Measurements from ENCODE around the gene GRK5.
A peak's percentile ranks its signal among the peaks of the same experiment; 100 is the strongest.

GRK5 gene

DNA sequence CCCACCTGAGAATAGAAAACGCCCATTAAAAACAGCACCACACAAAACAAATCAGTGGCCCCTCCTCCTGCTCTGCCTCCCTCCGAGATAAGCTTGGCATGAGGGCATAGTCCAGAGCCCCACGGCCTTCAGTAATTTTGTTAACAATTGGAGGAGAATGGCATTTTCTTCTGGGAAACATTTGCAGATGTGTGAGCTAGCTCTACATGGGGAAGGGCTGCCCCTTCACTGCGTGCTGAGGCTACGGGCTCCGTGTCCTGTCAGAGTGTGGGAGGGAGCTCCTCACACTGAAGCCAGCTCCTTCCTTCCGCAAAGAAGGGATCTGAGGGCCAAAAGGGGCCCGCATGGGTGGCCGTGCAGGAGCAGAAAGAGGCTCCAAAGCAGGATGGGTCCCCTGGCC is 15.2 kb downstream of the GRK5 start:
- TF ChIP-seq GATA2 (IDR thresholded peaks at IDR 0.05; ENCODE audit: low read depth, low read length) = peak; percentile 73
- TF ChIP-seq GATA3 (IDR thresholded peaks at IDR 0.05; ENCODE audit: low read depth, low read length) = no peak

DNA sequence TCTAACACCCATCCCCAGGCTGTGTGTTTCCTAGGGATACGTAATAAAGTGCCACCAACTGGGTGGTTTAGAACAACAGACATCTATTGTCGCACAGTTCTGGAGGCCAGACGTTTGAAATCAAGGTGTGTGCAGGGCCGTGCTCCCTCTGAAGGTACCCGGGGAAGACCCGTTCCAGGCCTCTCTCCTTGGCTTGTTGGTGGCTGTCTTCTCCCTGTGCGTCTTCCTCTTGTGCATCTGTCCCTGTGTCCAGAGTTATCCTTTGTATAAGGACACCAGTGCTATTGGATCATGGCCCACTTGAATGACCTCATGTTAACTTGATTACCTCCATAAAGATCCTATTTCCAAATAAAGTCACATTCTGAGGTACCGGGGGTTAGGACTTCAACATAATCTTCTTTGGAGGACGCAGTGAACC is 15.6 kb downstream of the GRK5 start:
- no peak for TF ChIP-seq GATA3 (IDR thresholded peaks at IDR 0.05; ENCODE audit: low read depth, low read length)

DNA sequence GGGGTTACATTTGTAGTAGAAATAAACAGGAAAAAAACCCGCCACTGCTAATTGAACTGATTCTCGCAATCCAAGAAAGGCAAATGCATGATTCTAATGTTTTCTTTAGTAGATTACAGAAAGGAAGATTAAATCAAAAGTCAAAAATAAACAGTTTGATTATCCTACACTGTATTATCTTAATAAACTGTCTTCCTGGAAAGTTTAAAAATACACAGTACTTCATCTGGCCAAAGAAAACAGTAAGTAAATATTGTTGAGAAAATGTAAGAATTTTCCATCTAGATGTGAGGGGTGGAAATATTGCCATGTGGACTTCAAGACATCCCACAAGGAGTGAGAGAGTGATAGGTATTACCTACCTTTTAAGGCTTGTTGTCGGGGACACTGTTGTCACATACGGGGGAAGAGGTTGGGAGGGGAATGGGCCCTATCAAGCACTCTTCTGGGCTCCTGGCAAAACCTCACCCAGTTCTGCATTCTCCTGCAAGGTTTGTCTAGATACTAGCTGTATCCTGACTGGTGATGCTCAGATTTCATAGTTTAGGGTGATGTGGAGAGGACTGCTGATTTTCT is 17.8 kb downstream of the GRK5 start:
- TF ChIP-seq GATA3 (IDR thresholded peaks at IDR 0.05; ENCODE audit: low read depth, low read length) (no peak), GATA2 (IDR thresholded peaks at IDR 0.05; ENCODE audit: low read depth, low read length) (no peak)

DNA sequence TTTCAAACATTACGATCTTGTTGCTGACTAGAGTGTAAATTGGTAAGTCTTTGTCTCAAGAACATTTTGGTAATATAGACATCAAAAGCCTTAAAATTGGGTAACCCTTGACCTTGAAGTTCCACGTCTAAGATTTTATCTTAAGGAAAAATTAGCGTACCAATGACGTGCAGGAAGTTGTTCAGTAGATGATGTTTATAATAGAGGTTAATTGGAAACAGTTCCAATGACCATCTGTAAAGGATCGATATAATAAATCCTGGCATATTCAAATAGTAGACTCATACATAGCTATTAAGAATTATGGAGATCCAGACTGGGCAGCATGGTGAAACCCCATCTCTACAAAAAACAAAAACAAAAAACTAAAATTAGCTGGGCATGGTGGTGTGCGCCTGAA is 20.5 kb downstream of the GRK5 start:
- TF ChIP-seq GATA2 (IDR thresholded peaks at IDR 0.05; ENCODE audit: low read depth, low read length) = no peak
- TF ChIP-seq GATA3 (IDR thresholded peaks at IDR 0.05; ENCODE audit: low read depth, low read length) = 0 out of 2 replicates have a peak, but pooled peaks have one; percentile 29

DNA sequence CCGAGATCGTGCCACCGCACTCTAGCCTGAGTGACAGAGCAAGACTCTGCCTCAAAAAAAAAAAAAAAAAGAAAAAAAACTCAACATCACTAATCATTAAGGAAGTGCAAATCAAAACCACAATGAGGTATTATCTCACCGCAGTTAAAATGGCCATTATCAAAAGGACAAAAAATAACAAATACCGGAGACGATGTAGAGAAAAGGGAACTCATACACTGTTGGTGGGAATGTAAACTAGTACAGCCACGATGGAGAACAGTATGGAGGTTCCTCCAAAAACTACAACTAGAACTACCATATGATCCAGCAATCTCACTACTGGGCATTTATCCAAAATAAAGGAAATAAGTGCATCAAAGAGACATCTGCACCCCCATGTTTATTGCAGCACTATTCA is 24.3 kb downstream of the GRK5 start:
- TF ChIP-seq GATA3 (IDR thresholded peaks at IDR 0.05; ENCODE audit: low read depth, low read length) (no peak), GATA2 (IDR thresholded peaks at IDR 0.05; ENCODE audit: low read depth, low read length) (no peak)

DNA sequence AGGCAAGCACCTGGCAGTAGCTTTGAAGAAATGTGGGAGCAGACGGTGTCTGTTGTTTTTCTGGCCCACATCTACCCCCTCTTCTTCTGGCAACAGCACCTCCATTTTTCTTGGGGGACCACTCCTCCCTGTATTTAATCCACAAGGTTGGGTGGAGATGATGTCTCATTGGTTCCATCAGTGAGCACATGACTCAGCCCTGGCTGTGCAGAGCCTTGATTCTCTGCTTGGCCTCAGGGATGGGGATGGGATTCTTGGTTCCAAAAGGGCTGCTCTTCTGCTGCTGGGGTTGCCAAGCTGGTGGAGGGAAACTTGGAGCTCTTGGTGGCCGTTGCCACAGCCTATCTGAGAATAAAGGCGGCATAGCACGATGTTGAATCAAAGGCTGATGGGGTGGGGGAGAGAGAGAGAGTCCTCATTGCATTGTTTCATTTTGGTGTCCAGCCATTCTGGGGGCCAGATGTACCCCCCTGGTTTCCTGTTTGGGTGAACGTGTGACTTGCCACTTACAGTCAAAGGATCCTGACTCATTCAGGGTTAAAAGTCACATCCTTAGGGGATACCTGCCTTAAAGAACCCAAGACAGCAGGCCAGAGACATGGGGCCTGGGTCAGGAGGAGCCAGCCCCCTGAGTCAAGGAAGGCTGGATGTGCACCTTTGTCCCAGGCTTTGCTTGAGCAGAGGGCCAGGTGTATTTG is 25.9 kb downstream of the GRK5 start:
- TF ChIP-seq GATA2 (IDR thresholded peaks at IDR 0.05; ENCODE audit: low read depth, low read length) = no peak
- no peak for TF ChIP-seq GATA3 (IDR thresholded peaks at IDR 0.05; ENCODE audit: low read depth, low read length)

DNA sequence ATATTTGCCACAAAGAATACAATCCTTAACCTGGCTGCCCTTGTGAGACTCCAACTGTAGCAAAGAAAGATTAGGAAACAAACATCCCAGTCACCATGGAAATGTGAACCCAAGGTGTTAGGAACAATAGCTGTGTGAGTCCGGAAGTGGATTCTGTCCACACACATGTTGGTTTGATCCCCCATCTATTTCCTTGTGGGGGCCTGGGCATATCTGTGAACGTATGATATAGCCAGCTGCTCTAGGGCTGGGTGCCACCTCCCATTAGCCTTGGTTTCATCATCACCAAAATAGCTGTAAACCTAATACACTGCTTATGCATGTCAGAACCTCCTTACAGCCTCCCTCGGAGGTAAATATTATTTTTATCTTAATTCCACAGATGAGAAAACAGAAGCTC is 26.4 kb downstream of the GRK5 start:
- TF ChIP-seq GATA2 (IDR thresholded peaks at IDR 0.05; ENCODE audit: low read depth, low read length) (no peak), GATA3 (IDR thresholded peaks at IDR 0.05; ENCODE audit: low read depth, low read length) (no peak)

DNA sequence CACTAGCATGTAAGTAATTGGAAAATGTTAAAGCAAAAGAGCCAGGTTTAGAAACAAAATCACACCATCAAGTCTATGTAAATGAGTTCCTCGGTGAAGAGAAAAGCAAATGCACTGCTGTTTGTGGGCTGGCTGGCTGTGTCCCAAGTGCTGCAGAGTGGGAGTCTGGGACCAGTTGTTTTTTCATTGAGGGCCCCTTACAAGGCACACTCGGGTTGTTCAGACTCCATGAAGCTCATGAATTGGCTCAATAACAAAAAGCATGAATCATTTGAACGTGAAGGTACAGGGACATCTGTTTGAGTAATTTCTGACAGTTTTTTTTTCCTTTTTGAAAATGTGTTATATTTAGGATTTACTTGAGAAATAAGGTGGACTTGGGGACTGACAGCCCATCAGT is 28.0 kb downstream of the GRK5 start:
- TF ChIP-seq GATA2 (IDR thresholded peaks at IDR 0.05; ENCODE audit: low read depth, low read length) = no peak
- TF ChIP-seq GATA3 (IDR thresholded peaks at IDR 0.05; ENCODE audit: low read depth, low read length) = no peak

DNA sequence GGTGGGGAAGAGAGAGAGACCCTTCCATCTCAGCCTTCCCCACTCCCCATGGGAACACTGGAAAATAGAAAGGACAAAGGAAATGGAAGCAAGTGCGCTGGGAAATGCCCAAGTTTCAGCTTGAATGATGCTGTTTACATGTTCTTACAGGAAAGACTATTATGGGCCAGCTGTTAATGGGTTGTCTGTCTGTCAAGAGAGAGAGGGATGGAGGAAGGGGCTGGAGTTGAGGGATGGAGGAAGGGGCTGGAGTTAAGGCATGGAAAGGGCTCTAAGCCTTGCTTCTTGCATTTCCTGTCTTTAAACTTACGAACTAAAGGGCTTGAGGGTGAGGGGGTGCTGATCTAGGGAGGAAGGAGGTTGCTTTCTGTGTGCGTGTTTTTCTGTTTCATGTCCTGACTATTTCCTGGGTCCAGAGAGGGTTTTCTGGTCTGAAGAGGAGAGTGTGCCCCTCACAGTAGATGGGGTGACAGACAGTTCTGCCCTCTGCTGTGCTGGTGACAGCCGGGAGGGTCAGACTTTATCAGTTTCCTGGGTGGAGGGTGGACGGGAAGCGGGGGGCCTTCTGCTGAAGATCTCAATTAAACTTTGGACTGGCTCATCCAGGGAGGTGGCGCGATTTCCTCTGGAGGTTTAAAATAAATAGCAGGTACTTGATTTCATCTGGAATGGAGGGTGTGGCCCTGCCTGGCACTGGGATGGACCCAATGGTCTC is 30.5 kb downstream of the GRK5 start:
- no peak for TF ChIP-seq GATA3 (IDR thresholded peaks at IDR 0.05; ENCODE audit: low read depth, low read length)
- no peak for TF ChIP-seq GATA2 (IDR thresholded peaks at IDR 0.05; ENCODE audit: low read depth, low read length)

DNA sequence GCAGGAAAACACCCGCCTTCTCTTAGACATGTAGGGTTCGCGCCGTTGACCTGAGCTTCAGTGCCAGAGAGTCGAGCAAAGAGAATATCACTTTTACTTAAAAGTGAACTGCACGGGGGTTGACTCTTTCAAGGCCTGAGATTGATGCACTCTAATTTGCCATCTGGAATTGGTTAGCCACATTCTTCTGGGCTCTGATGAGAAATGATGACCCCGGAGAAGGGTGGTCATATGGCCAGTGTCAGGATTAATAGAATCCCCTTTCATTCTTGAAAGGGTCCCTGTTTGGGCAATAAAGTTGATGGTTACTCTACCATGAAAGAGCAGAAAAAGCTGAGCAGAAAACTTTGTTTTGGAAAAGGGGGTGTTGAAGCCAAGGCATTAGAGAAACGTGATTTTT is 31.2 kb downstream of the GRK5 start:
- TF ChIP-seq GATA2 (IDR thresholded peaks at IDR 0.05; ENCODE audit: low read depth, low read length) (no peak), GATA3 (IDR thresholded peaks at IDR 0.05; ENCODE audit: low read depth, low read length) (no peak)

DNA sequence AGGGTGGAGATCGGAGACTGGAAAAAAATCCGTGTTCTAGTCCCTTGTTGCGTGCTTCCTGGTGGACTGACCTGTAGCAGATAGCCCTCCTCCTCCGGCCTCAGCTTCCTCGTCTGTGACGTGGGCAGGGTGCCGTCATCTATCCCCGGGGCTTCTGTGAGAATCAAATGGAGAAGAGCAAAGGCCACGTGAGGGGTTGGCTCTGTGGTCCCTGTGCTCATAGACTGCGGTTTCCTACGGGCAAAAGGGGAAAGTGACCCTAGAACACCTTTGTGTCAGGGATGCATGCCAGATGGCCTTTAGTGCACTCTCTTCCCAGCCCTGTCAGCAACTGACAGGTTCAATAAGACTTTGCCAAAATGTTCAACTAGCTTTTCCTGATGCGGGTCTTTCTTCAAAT is 33.7 kb downstream of the GRK5 start:
- TF ChIP-seq GATA2 (IDR thresholded peaks at IDR 0.05; ENCODE audit: low read depth, low read length) (no peak), GATA3 (IDR thresholded peaks at IDR 0.05; ENCODE audit: low read depth, low read length) (no peak)

DNA sequence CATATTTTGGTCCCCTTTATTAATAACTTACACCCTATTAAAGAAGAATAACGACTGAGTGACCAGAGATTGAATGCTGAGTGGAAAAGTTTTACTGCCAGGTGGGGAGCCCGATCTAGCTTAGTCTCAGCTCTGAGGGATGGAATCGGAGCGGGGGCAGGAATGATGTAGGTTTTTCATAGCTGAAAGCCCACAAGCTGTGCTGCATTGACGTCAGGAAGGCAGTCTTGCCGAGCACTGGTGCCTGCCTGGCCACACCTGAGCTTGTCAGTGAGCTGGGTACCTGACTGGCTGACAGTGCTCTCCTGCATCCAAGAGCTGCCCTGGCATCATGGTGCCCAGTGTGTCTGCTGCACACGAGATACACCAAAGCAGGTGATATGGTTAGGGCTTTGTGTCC is 34.8 kb downstream of the GRK5 start:
- TF ChIP-seq GATA2 (IDR thresholded peaks at IDR 0.05; ENCODE audit: low read depth, low read length) (no peak), GATA3 (IDR thresholded peaks at IDR 0.05; ENCODE audit: low read depth, low read length) (no peak)

DNA sequence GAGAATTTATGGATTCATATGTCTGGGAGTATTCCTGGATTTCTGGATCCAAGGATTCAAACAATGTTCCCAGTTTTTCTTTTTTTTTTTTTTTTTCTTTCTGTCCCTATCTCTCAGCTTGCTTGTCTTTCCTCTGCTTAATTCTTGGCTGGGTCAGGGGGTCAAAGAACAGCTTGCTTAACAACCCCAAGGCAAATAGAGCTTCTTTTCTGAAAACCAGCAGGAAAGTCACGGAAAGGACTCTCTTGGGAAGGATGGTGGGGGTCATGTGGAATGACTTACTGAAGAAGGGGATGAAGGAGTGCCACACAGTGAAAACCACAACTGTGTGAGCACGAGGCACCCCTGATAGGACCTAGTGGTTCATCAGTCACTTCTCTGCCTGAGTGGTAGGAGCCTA is 36.1 kb downstream of the GRK5 start:
- no peak for TF ChIP-seq GATA3 (IDR thresholded peaks at IDR 0.05; ENCODE audit: low read depth, low read length)
- TF ChIP-seq GATA2 (IDR thresholded peaks at IDR 0.05; ENCODE audit: low read depth, low read length) = no peak

DNA sequence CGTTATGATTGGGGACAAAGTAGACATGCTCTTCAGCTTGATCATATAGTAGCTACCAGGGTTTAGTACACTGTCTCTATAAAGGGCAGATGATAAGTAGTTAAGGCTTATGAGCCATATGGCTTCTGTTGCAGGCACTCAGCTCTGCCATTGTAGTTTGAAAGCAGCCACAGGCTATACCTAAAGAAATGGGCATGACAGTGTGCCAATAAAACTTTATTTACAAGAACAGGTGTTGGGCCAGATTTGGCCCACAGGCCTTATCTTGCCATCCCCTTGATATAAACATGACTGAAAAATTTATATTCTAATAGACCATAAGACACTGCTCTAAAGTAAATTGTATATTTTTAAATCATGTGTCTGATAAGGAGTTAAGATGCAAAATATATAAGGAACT is 36.6 kb downstream of the GRK5 start:
- no peak for TF ChIP-seq GATA2 (IDR thresholded peaks at IDR 0.05; ENCODE audit: low read depth, low read length)
- no peak for TF ChIP-seq GATA3 (IDR thresholded peaks at IDR 0.05; ENCODE audit: low read depth, low read length)

DNA sequence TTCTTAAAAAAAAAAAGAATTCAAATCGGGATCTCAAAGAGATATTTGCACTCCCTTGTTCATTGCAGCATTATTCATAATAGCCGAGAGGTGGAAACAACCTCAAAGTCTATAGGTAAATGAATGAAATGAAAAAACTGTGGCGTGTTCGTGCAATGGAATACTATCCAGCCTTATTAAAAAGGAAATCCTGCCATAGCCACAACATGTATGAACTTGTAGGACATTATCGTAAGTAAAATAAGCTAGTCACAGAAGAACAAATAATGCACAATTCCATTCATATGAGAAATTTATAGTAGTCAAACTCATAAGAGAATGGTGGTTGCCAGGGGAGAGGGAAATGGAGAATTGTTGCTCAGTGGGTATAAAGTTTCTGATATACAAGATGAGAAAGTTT is 37.9 kb downstream of the GRK5 start:
- TF ChIP-seq GATA3 (IDR thresholded peaks at IDR 0.05; ENCODE audit: low read depth, low read length) (no peak), GATA2 (IDR thresholded peaks at IDR 0.05; ENCODE audit: low read depth, low read length) (no peak)

Data from SH-SY5Y (cell line).